GM23338 (cell line): ENCODE data around the gene ZNF334. TPM values are rescaled to one million over a fixed set of nuclear protein-coding genes. Genes with fewer than 3 reads are reported as not detected.

Source experiments
- ATAC-seq: fragments of 200-7000 bp; cut with Tn5 transposase; 3 replicates; pipeline ENCODE4 v1.9.1; 2020
- DNase-seq: peaks from one replicate; pipeline ENCODE4 v3.0.0-alpha.2; 2015; ENCODE audit warnings: low spot score
- H2AFZ ChIP-seq: fragments of 200-600 bp; sonication (generic); 2 replicates; pipeline ENCODE4 v1.8.0; 2016; ENCODE audit warnings: antibody characterized with exemption, mild to moderate bottlenecking, moderate library complexity
- H3F3A ChIP-seq: fragments of 200-600 bp; sonication (generic); replicated peaks from 2 replicates; pipeline ENCODE4 v1.8.0; 2017; ENCODE audit warnings: antibody characterized with exemption, mixed run types, low read depth
- H3K27ac ChIP-seq: fragments of 200-600 bp; sonication (generic); 2 replicates; pipeline ENCODE4 v1.6.1; 2016; ENCODE audit warnings: low read depth
- H3K27me3 ChIP-seq: fragments of 200-600 bp; sonication (generic); 2 replicates; pipeline ENCODE4 v1.8.0; 2016; ENCODE audit warnings: mild to moderate bottlenecking, mixed run types, moderate library complexity; ENCODE audit not compliant: insufficient read depth
- H3K36me3 ChIP-seq: fragments of 200-600 bp; sonication (generic); 2 replicates; pipeline ENCODE4 v1.8.0; 2016; ENCODE audit warnings: mild to moderate bottlenecking; ENCODE audit not compliant: insufficient read depth
- H3K4me1 ChIP-seq: fragments of 200-600 bp; sonication (generic); 2 replicates; pipeline ENCODE4 v1.8.0; 2016; ENCODE audit warnings: mild to moderate bottlenecking, moderate library complexity; ENCODE audit not compliant: insufficient read depth
- H3K4me2 ChIP-seq: fragments of 200-600 bp; sonication (generic); 2 replicates; pipeline ENCODE4 v1.7.1; 2017; ENCODE audit warnings: mixed run types
- H3K4me3 ChIP-seq: fragments of 200-600 bp; sonication (generic); 2 replicates; pipeline ENCODE4 v1.6.1; 2016; ENCODE audit warnings: mixed run types
- H3K79me2 ChIP-seq: fragments of 200-600 bp; sonication (generic); replicated peaks from 2 replicates; pipeline ENCODE4 v1.8.0; 2017; ENCODE audit warnings: mild to moderate bottlenecking; ENCODE audit not compliant: insufficient read depth
- H3K9me2 ChIP-seq: fragments of 200-600 bp; sonication (generic); 2 replicates; pipeline ENCODE4 v1.8.0; 2017; ENCODE audit not compliant: insufficient read depth
- H4K20me1 ChIP-seq: fragments of 200-600 bp; sonication (generic); replicated peaks from 2 replicates; pipeline ENCODE4 v1.8.0; 2017; ENCODE audit warnings: mild to moderate bottlenecking; ENCODE audit not compliant: insufficient read depth
- H3K27ac Mint-ChIP-seq: 2 replicates; pipeline ENCODE4 v1.8.0; 2020; ENCODE audit warnings: inconsistent platforms, mild to moderate bottlenecking, moderate library complexity, mixed read lengths
- H3K27me3 Mint-ChIP-seq: 3 replicates; pipeline ENCODE4 v1.8.0; 2022; ENCODE audit warnings: low read depth, mild to moderate bottlenecking, moderate library complexity, mixed read lengths, inconsistent platforms; ENCODE audit not compliant: insufficient read depth, poor library complexity
- H3K36me3 Mint-ChIP-seq: 3 replicates; pipeline ENCODE4 v1.8.0; 2021; ENCODE audit warnings: low read depth, mild to moderate bottlenecking, inconsistent platforms, moderate library complexity, mixed read lengths
- H3K4me1 Mint-ChIP-seq: 3 replicates; pipeline ENCODE4 v1.8.0; 2020; ENCODE audit warnings: mild to moderate bottlenecking, inconsistent platforms, mixed read lengths
- H3K4me3 Mint-ChIP-seq: 3 replicates; pipeline ENCODE4 v1.8.0; 2021; ENCODE audit warnings: moderate library complexity, mild to moderate bottlenecking, inconsistent platforms, mixed read lengths
- H3K9me3 Mint-ChIP-seq: 3 replicates; pipeline ENCODE4 v1.8.0; 2020; ENCODE audit warnings: moderate library complexity, mild to moderate bottlenecking, inconsistent platforms, mixed read lengths
- CREB1 ChIP-seq: fragments of 250-450 bp; sonication (Bioruptor Pico); IDR thresholded peaks from 2 replicates; pipeline ENCODE4 v1.5.0; 2020; ENCODE audit warnings: low read depth, mild to moderate bottlenecking, moderate library complexity
- CTCF ChIP-seq, 2 experiments: fragments of 200-600 bp in 1 of 2; sonication (generic) in 1 of 2; conservative IDR thresholded peaks; 2 replicates each; pipeline versions ENCODE4 v1.5.1 to v1.6.1; 2016 to 2017; ENCODE audit warnings: antibody characterized with exemption in 2 of 2, low read depth in 2 of 2, mild to moderate bottlenecking in 2 of 2, moderate library complexity in 1 of 2
- ETS1 ChIP-seq: IDR thresholded peaks from 2 replicates; pipeline ENCODE4 v1.6.1; 2016; ENCODE audit warnings: antibody characterized with exemption
- EZH2 ChIP-seq: fragments of 200-600 bp; sonication (generic); IDR thresholded peaks from one replicate; pipeline ENCODE4 v1.8.0; 2017; ENCODE audit warnings: antibody characterized with exemption, mild to moderate bottlenecking, low read depth; ENCODE audit not compliant: unreplicated experiment
- EZH2phosphoT487 ChIP-seq: fragments of 200-600 bp; sonication (generic); IDR thresholded peaks from one replicate; pipeline ENCODE4 v1.8.1; 2018; ENCODE audit warnings: antibody characterized with exemption; ENCODE audit not compliant: unreplicated experiment
- POLR2AphosphoS5 ChIP-seq: IDR thresholded peaks from 2 replicates; pipeline ENCODE4 v1.6.1; 2016; ENCODE audit warnings: antibody characterized with exemption, low read depth
- REST ChIP-seq: IDR thresholded peaks from one replicate; pipeline ENCODE4 v1.6.1; 2018; ENCODE audit warnings: antibody characterized with exemption; ENCODE audit not compliant: unreplicated experiment
- STAT1 ChIP-seq: IDR thresholded peaks from one replicate; pipeline ENCODE4 v1.6.1; 2016; ENCODE audit warnings: antibody characterized with exemption; ENCODE audit not compliant: unreplicated experiment
- ZNF114 ChIP-seq: fragments of 250-450 bp; sonication (Bioruptor Pico); IDR thresholded peaks from 2 replicates; pipeline ENCODE4 v1.5.0; 2020; ENCODE audit warnings: mild to moderate bottlenecking, moderate library complexity
- ZNF462 ChIP-seq: fragments of 250-450 bp; sonication (Bioruptor Pico); IDR thresholded peaks from 2 replicates; pipeline ENCODE4 v1.5.0; 2020; ENCODE audit warnings: mild to moderate bottlenecking, moderate library complexity
- polyA plus RNA-seq: library from polyadenylated mRNA; unstranded; fragments of >200 nt; fragmentation: Nextera tagmentation; extraction: Ambion mirVana; gene quantifications from 2 replicates; pipeline ENCODE4 v1.2.1, GENCODE V29; 2016
- total RNA-seq: library from RNA; depleted of rRNA; stranded (reverse); fragments of >200 nt; shearing (Covaris generic); gene quantifications from 2 replicates; pipeline ENCODE4 v1.2.3, GENCODE V29; 2014

ZNF334 gene
- total and polyA plus RNA-seq, 2 experiments from 2014 or later = 12.4 to 19.1 TPM

- Histone ChIP-seq H3F3A (no peaks in the 10 kb centered on the region), H3K27me3 (no peaks in the 10 kb centered on the region), H3K4me3 (no peak overlapping the region), H2AFZ (peak overlapping the region; percentile 78; the same call in 1 of the 2 replicates), H3K4me2 (peak overlapping the region; percentile 74), H3K36me3 (no peaks in the 10 kb centered on the region), H4K20me1 (no peaks in the 10 kb centered on the region), H3K79me2 (no peaks in the 10 kb centered on the region), H3K4me1 (peaks cover 49% of the 10 kb centered on the region), H3K27ac (no peak overlapping the region), H3K9me2 (no peaks in the 10 kb centered on the region)
- H3K9me3 Mint-ChIP-seq = no peaks in the 10 kb centered on the region; the same call in 2 of the 3 replicates
- no peak for DNase-seq
- H3K4me3 Mint-ChIP-seq = no peak overlapping the region; the same call in 2 of the 3 replicates
- H3K4me1 Mint-ChIP-seq = peaks cover 47% of the 10 kb centered on the region
- peaks cover 13% of the 10 kb centered on the region for H3K27me3 Mint-ChIP-seq
- H3K27ac Mint-ChIP-seq = no peak overlapping the region; the same call in 1 of the 2 replicates
- no peaks in the 10 kb centered on the region; the same call in 2 of the 3 replicates for H3K36me3 Mint-ChIP-seq
- TF ChIP-seq ZNF114 (CRISPR knock-in tag) (no peak), EZH2 (no peak), CREB1 (CRISPR knock-in tag) (no peak), ETS1 (no peak), POLR2AphosphoS5 (no peak), REST (no peak), CTCF (conservative IDR thresholded peaks at IDR 0.05; ENCODE audit: low read depth in 2 of 2) (no peak), EZH2phosphoT487 (no peak), ZNF462 (CRISPR knock-in tag) (no peak), STAT1 (no peak)
- ATAC-seq = peak; percentile 9; the same call in 1 of the 3 replicates
Observed at GRCh38 chr20:46555370-46555956, 42.1 kb upstream of the ZNF334 start.
